ENCODE measurements around the gene POU2F3.

Gene POU2F3

GRCh38 chr11:120239713-120240640, at the start of gene POU2F3:
TSS of gene POU2F3 (plus strand) at chr11:120240140. CDS start at chr11:120240344, 204 bp downstream.
- no peak; the same call in 1 of the 2 replicates for TF ChIP-seq CTCF (IDR thresholded peaks at IDR 0.05)

- TF ChIP-seq CTCF (IDR thresholded peaks at IDR 0.05), result no peak
Measured at GRCh38 chr11:120191058-120191457, 48.9 kb upstream of the POU2F3 start.

- TF ChIP-seq CTCF (IDR thresholded peaks at IDR 0.05), result no peak
Measured at GRCh38 chr11:120192831-120193625, 46.9 kb upstream of the POU2F3 start.

GRCh38 chr11:120194166-120194565, 45.8 kb upstream of the POU2F3 start:
- no peak for TF ChIP-seq CTCF (IDR thresholded peaks at IDR 0.05)

GRCh38 chr11:120195601-120196320, 44.2 kb upstream of the POU2F3 start:
- TF ChIP-seq CTCF (IDR thresholded peaks at IDR 0.05), result no peak

- no peak for TF ChIP-seq CTCF (IDR thresholded peaks at IDR 0.05)
Measured at GRCh38 chr11:120196826-120197225, 43.1 kb upstream of the POU2F3 start.

- TF ChIP-seq CTCF (IDR thresholded peaks at IDR 0.05), result no peak
Measured at GRCh38 chr11:120197251-120197891, 42.6 kb upstream of the POU2F3 start.
